Spleen (tissue), 7 donors: ENCODE results near the gene SLC38A2.
A peak's percentile ranks its signal among the peaks of the same experiment; 100 is the strongest.

Source experiments
- CTCF ChIP-seq, 11 experiments: fragments of 200-600 bp in 7 of 11; fragments of 450-650 bp in 4 of 11; sonication (generic) in 4 of 11; IDR thresholded peaks in 8 of 11; conservative IDR thresholded peaks in 3 of 11; 1 replicate in 7 of 11; 2 replicates in 4 of 11; pipeline versions ENCODE4 v1.4.0 to v1.8.0; 2016 to 2021; ENCODE audit warnings: antibody characterized with exemption in 11 of 11, inconsistent platforms in 4 of 11, mild to moderate bottlenecking in 1 of 11
- POLR2AphosphoS5 ChIP-seq, 3 donors: sonication (generic); formaldehyde crosslinking; IDR thresholded peaks; one replicate each; pipeline ENCODE4 v1.5.1; 2017; ENCODE audit warnings: antibody characterized with exemption in 3 of 3
- donor health status: DM: no; HTN: no; CAD: no; lungs with moderate emphysema.
- donor health status: DM: no; HTN: no; CAD: no.
- donor health status: DM: no; HTN: no; CAD: no.

GRCh38 chr12:46366771-46367170 is 5.8 kb downstream of the SLC38A2 start:
- TF ChIP-seq CTCF (IDR thresholded peaks at IDR 0.05 in 8 of 11, conservative IDR thresholded peaks at IDR 0.05 in 3 of 11), result no peak
- peak in 1 of 3 donors; percentile 9 for TF ChIP-seq POLR2AphosphoS5 (IDR thresholded peaks at IDR 0.05)
